HL-60 (cell line): ENCODE data around the gene DARS1.

Source experiments
- DNase-seq, 2 experiments: peaks; one replicate each; pipeline ENCODE4 v3.0.0-alpha.2; 2010 to 2020; ENCODE audit warnings: low read depth in 1 of 2, low spot score in 1 of 2
- H3K27ac ChIP-seq: fragments of 250-450 bp; sonication (Bioruptor Pico); replicated peaks from 2 replicates; pipeline ENCODE4 v1.5.1; 2020; ENCODE audit warnings: mild to moderate bottlenecking, moderate library complexity
- H3K27me3 ChIP-seq: fragments of 250-450 bp; sonication (Bioruptor Pico); 2 replicates; pipeline ENCODE4 v1.5.1; 2021; ENCODE audit warnings: mild to moderate bottlenecking, moderate library complexity; ENCODE audit not compliant: insufficient read depth, poor library complexity, severe bottlenecking
- H3K4me3 ChIP-seq: replicated peaks from 2 replicates; pipeline ENCODE4 v1.5.1; 2011; ENCODE audit warnings: mild to moderate bottlenecking, control low read depth, low read length; ENCODE audit not compliant: insufficient read depth
- GABPA ChIP-seq: IDR thresholded peaks from 2 replicates; pipeline ENCODE4 v1.6.1; 2012; ENCODE audit warnings: low read depth
- POLR2AphosphoS5 ChIP-seq: IDR thresholded peaks from 2 replicates; pipeline ENCODE4 v1.6.1; 2012; ENCODE audit warnings: low read depth
- SPI1 ChIP-seq: IDR thresholded peaks from 2 replicates; pipeline ENCODE4 v1.6.1; 2012; ENCODE audit warnings: low read depth, mild to moderate bottlenecking, borderline replicate concordance
- TF ChIP-seq, protein P1 (sequence below): IDR thresholded peaks from 2 replicates; pipeline ENCODE4 v1.6.1; 2012; ENCODE audit warnings: low read depth; ENCODE audit not compliant: insufficient replicate concordance
- TF ChIP-seq, protein P2 (sequence below): IDR thresholded peaks from one replicate; pipeline ENCODE4 v1.5.1; 2011; ENCODE audit warnings: low read length, control low read depth, inconsistent platforms; ENCODE audit not compliant: insufficient read depth

Gene DARS1

DNA sequence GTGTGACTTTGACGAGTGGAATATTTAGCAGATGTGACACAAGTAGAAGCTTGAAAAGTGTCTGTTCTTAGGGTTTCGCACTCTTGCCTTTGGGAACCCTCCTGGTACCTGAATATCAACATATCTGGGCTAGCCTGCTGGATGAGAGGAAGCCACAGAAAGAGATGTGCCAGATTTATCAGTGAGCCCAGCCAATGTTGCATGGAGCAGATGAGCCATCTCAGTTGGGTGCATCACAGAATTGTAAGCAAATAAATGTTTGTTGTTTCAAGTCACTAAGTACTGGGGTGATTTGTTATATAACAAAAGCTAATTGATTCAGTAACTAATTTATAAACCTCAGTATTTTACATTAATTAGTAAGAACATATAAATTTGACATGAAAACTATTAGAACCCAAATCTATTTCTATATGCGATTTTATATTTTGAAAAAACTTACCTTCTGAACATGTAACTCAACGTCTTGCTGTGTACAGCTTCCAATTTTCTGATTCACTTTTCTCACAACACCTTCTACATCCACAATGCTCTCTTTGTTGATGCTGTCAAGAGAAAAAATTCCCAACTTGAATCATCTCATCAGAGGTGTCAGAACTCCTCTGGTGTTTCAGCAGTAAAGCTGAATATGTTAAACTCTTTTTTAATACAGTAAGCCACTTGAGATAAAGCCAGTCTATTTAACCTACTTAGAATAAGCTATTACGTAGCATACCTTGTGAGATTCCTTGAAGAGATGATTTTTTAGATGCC is 42.3 kb downstream of the DARS1 start:
- Histone ChIP-seq H3K4me3 (no peak overlapping the region), H3K27me3 (no peaks in the 10 kb centered on the region), H3K27ac (no peak overlapping the region)
- TF ChIP-seq POLR2AphosphoS5 (no peak), GABPA (no peak), SPI1 (no peak)
- TF ChIP-seq, protein P1, sequence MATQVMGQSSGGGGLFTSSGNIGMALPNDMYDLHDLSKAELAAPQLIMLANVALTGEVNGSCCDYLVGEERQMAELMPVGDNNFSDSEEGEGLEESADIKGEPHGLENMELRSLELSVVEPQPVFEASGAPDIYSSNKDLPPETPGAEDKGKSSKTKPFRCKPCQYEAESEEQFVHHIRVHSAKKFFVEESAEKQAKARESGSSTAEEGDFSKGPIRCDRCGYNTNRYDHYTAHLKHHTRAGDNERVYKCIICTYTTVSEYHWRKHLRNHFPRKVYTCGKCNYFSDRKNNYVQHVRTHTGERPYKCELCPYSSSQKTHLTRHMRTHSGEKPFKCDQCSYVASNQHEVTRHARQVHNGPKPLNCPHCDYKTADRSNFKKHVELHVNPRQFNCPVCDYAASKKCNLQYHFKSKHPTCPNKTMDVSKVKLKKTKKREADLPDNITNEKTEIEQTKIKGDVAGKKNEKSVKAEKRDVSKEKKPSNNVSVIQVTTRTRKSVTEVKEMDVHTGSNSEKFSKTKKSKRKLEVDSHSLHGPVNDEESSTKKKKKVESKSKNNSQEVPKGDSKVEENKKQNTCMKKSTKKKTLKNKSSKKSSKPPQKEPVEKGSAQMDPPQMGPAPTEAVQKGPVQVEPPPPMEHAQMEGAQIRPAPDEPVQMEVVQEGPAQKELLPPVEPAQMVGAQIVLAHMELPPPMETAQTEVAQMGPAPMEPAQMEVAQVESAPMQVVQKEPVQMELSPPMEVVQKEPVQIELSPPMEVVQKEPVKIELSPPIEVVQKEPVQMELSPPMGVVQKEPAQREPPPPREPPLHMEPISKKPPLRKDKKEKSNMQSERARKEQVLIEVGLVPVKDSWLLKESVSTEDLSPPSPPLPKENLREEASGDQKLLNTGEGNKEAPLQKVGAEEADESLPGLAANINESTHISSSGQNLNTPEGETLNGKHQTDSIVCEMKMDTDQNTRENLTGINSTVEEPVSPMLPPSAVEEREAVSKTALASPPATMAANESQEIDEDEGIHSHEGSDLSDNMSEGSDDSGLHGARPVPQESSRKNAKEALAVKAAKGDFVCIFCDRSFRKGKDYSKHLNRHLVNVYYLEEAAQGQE = no peak
- TF ChIP-seq, protein P2, sequence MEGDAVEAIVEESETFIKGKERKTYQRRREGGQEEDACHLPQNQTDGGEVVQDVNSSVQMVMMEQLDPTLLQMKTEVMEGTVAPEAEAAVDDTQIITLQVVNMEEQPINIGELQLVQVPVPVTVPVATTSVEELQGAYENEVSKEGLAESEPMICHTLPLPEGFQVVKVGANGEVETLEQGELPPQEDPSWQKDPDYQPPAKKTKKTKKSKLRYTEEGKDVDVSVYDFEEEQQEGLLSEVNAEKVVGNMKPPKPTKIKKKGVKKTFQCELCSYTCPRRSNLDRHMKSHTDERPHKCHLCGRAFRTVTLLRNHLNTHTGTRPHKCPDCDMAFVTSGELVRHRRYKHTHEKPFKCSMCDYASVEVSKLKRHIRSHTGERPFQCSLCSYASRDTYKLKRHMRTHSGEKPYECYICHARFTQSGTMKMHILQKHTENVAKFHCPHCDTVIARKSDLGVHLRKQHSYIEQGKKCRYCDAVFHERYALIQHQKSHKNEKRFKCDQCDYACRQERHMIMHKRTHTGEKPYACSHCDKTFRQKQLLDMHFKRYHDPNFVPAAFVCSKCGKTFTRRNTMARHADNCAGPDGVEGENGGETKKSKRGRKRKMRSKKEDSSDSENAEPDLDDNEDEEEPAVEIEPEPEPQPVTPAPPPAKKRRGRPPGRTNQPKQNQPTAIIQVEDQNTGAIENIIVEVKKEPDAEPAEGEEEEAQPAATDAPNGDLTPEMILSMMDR = no peak
- no peak for DNase-seq

DNA sequence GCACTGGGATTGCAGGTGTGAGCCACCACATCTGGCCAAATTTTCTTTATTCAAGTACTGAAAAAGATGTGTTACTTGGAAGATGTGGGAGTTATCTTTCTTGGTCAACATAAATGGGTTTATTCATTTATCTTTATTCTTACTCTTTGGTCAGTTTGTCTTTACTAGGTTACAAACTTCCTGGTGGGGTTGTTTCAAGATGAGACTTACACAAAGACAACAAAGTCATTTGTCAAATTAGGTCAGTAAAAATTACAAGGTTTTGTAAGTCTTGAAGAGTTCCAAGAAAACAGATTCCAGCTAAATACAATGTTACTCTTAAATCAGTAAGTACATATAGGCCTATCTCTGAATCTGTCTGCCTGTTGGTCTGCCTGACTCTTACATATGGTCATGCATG is 48.9 kb downstream of the DARS1 start:
- TF ChIP-seq POLR2AphosphoS5 = no peak
- TF ChIP-seq, protein P1 = no peak
- Histone ChIP-seq H3K4me3 (no peak overlapping the region), H3K27ac (no peak overlapping the region), H3K27me3 (no peaks in the 10 kb centered on the region)
- no peak for DNase-seq

DNA sequence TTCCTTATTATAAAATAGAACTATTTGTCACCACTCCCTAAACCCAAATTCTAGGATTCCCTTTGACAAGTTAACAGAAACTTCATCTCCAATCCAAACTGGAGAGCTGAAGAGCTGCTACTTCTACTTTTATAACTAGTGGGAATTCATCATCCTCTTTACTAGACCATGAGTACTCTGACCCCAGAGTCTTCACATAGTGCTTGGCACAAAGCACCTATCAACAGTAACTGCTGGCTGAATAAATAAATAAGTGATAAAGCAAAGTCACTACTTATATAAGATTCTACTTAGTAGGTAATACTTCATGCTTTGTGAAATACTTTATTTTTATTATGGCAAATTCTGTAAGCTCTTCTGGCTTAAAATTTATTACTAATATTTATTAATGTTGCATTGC is 49.5 kb downstream of the DARS1 start:
- no peak overlapping the region; the same call in 1 of the 2 replicates for H3K27ac ChIP-seq
- no peak for DNase-seq
- no peak overlapping the region for H3K4me3 ChIP-seq
- TF ChIP-seq, protein P1 = no peak
- TF ChIP-seq POLR2AphosphoS5 = no peak
- no peak for TF ChIP-seq GABPA
- TF ChIP-seq SPI1 = no peak
- TF ChIP-seq, protein P2 = no peak
- no peaks in the 10 kb centered on the region for H3K27me3 ChIP-seq
